ENCODE results near the gene NOL9. TPM values are rescaled to one million over a fixed set of nuclear protein-coding genes. Genes with fewer than 3 reads are reported as not detected.

NOL9 gene
- total and polyA plus RNA-seq, 2 of the 13 experiments (the other 11 are each of a cell fraction or from before 2014, with no cell fraction given): 18.0 to 24.7 TPM

GRCh38 chr1:6554031-6554906 lies at the start of gene NOL9 (continued):
- no peak for TF ChIP-seq SNRNP70 (IDR thresholded peaks at IDR 0.05; ENCODE audit: low read depth, low read length)
- TF ChIP-seq ATF5 (CRISPR knock-in tag; IDR thresholded peaks at IDR 0.05; ENCODE audit: low read depth): 0 out of 2 replicates have a peak, but pooled peaks have one; percentile 38
- peak; percentile 58 for TF ChIP-seq TBX2 (CRISPR knock-in tag; IDR thresholded peaks at IDR 0.05; ENCODE audit: borderline replicate concordance)
- TF ChIP-seq, protein P1, sequence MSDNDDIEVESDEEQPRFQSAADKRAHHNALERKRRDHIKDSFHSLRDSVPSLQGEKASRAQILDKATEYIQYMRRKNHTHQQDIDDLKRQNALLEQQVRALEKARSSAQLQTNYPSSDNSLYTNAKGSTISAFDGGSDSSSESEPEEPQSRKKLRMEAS (IDR thresholded peaks at IDR 0.05): peak; percentile 75
- TF ChIP-seq, protein P2, sequence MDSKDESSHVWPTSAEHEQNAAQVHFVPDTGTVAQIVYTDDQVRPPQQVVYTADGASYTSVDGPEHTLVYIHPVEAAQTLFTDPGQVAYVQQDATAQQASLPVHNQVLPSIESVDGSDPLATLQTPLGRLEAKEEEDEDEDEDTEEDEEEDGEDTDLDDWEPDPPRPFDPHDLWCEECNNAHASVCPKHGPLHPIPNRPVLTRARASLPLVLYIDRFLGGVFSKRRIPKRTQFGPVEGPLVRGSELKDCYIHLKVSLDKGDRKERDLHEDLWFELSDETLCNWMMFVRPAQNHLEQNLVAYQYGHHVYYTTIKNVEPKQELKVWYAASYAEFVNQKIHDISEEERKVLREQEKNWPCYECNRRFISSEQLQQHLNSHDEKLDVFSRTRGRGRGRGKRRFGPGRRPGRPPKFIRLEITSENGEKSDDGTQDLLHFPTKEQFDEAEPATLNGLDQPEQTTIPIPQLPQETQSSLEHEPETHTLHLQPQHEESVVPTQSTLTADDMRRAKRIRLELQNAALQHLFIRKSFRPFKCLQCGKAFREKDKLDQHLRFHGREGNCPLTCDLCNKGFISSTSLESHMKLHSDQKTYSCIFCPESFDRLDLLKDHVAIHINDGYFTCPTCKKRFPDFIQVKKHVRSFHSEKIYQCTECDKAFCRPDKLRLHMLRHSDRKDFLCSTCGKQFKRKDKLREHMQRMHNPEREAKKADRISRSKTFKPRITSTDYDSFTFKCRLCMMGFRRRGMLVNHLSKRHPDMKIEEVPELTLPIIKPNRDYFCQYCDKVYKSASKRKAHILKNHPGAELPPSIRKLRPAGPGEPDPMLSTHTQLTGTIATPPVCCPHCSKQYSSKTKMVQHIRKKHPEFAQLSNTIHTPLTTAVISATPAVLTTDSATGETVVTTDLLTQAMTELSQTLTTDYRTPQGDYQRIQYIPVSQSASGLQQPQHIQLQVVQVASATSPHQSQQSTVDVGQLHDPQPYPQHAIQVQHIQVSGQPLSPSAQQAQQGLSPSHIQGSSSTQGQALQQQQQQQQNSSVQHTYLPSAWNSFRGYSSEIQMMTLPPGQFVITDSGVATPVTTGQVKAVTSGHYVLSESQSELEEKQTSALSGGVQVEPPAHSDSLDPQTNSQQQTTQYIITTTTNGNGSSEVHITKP (CRISPR knock-in tag; IDR thresholded peaks at IDR 0.05; ENCODE audit: low read depth): peak; percentile 76; the same call in 1 of the 2 replicates
- TF ChIP-seq HCFC1 (IDR thresholded peaks at IDR 0.05; ENCODE audit: low read depth, low read length): peak; percentile 60; the same call in 1 of the 2 replicates
- no peak for TF ChIP-seq ZNF598 (CRISPR knock-in tag; IDR thresholded peaks at IDR 0.05; ENCODE audit: borderline replicate concordance)
- TF ChIP-seq, protein P3, sequence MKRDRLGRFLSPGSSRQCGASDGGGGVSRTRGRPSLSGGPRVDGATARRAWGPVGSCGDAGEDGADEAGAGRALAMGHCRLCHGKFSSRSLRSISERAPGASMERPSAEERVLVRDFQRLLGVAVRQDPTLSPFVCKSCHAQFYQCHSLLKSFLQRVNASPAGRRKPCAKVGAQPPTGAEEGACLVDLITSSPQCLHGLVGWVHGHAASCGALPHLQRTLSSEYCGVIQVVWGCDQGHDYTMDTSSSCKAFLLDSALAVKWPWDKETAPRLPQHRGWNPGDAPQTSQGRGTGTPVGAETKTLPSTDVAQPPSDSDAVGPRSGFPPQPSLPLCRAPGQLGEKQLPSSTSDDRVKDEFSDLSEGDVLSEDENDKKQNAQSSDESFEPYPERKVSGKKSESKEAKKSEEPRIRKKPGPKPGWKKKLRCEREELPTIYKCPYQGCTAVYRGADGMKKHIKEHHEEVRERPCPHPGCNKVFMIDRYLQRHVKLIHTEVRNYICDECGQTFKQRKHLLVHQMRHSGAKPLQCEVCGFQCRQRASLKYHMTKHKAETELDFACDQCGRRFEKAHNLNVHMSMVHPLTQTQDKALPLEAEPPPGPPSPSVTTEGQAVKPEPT (CRISPR knock-in tag; IDR thresholded peaks at IDR 0.05; ENCODE audit: low read depth): no peak
- TF ChIP-seq ZNF552 (CRISPR knock-in tag; IDR thresholded peaks at IDR 0.05; ENCODE audit: borderline replicate concordance): no peak
- TF ChIP-seq ZFP90 (CRISPR knock-in tag; IDR thresholded peaks at IDR 0.05; ENCODE audit: borderline replicate concordance): peak; percentile 77
- TF ChIP-seq, protein P4, sequence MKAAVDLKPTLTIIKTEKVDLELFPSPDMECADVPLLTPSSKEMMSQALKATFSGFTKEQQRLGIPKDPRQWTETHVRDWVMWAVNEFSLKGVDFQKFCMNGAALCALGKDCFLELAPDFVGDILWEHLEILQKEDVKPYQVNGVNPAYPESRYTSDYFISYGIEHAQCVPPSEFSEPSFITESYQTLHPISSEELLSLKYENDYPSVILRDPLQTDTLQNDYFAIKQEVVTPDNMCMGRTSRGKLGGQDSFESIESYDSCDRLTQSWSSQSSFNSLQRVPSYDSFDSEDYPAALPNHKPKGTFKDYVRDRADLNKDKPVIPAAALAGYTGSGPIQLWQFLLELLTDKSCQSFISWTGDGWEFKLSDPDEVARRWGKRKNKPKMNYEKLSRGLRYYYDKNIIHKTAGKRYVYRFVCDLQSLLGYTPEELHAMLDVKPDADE (CRISPR knock-in tag; IDR thresholded peaks at IDR 0.05): no peak
- TF ChIP-seq, protein P5, sequence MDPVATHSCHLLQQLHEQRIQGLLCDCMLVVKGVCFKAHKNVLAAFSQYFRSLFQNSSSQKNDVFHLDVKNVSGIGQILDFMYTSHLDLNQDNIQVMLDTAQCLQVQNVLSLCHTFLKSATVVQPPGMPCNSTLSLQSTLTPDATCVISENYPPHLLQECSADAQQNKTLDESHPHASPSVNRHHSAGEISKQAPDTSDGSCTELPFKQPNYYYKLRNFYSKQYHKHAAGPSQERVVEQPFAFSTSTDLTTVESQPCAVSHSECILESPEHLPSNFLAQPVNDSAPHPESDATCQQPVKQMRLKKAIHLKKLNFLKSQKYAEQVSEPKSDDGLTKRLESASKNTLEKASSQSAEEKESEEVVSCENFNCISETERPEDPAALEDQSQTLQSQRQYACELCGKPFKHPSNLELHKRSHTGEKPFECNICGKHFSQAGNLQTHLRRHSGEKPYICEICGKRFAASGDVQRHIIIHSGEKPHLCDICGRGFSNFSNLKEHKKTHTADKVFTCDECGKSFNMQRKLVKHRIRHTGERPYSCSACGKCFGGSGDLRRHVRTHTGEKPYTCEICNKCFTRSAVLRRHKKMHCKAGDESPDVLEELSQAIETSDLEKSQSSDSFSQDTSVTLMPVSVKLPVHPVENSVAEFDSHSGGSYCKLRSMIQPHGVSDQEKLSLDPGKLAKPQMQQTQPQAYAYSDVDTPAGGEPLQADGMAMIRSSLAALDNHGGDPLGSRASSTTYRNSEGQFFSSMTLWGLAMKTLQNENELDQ (CRISPR knock-in tag; IDR thresholded peaks at IDR 0.05; ENCODE audit: borderline replicate concordance): no peak
- TF ChIP-seq ATF7 (IDR thresholded peaks at IDR 0.05): no peak
- peak; percentile 55; the same call in 1 of the 2 replicates for TF ChIP-seq ATF7 (CRISPR knock-in tag; IDR thresholded peaks at IDR 0.05)
- no peak for TF ChIP-seq MATR3 (CRISPR knock-in tag; IDR thresholded peaks at IDR 0.05)
- TF ChIP-seq KDM4B (CRISPR knock-in tag; IDR thresholded peaks at IDR 0.05): 0 out of 2 replicates have a peak, but pooled peaks have one; percentile 65
- peak; percentile 84 for TF ChIP-seq ZNF556 (CRISPR knock-in tag; IDR thresholded peaks at IDR 0.05; ENCODE audit: borderline replicate concordance)
- TF ChIP-seq SNAI1 (CRISPR knock-in tag; IDR thresholded peaks at IDR 0.05; ENCODE audit: borderline replicate concordance): peak; percentile 54; the same call in 1 of the 2 replicates
